ENCODE results near the gene SLC22A17. TPM values are rescaled to one million over a fixed set of nuclear protein-coding genes. Genes with fewer than 3 reads are reported as not detected.
A peak's percentile ranks its signal among the peaks of the same experiment; 100 is the strongest.

SLC22A17 gene
- total and polyA plus RNA-seq, 2 of the 8 experiments (the other 6 are each of a cell fraction or from before 2014, with no cell fraction given) = 43.0 to 49.0 TPM

DNA sequence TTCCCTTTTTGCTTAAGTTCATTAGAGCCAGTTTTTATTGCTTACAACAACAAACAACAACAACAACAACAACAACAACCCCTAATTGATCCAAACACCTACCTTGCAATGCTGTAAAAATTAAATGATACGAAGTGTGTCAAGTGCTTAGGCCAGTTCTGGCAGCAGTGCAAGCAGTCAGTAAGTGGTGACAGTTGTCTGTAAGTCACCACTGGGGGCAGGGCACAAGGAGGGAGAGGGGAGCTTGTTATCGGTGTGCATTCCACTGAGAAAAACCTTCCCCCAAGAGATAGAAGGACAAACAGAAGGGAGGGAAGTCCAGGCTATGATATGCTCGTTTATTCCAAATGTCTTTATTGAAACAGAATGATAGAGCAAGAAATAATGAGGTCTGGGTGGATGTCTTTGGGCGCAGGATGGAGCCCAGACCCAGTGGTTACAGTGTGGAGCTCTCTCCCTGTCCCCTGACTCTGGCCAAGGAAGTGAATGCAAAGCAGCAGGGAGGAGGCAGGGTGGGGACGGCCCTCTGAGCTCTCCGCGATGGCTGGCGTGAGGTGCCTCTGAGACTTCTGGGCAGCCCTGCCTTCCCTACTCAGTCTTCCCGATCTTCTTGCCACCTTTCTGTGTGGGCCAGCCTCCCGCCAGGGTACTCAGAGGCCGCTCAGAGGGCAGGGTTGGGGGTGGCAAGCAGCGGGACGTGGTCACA, 6.5 kb downstream of the SLC22A17 start:
- Histone ChIP-seq H3K23me2 (ENCODE audit: low read depth, low read length) (no peaks in the 10 kb centered on the region), H3K79me1 (ENCODE audit: low read depth, low read length) (no peaks in the 10 kb centered on the region), H3K9ac (replicated peaks in 1 of 4; ENCODE audit: extremely low read depth in 1 of 4, low read depth in 3 of 4, low read length in 3 of 4) (no peak overlapping the region), H3K9me3 (ENCODE audit: insufficient read depth in 2 of 2, low read depth in 1 of 2, low read length in 1 of 2) (peaks cover 2% of the 10 kb centered on the region in 2 experiments; a peak in 1 of 4 replicates), H4K5ac (ENCODE audit: insufficient read length, low read depth, low read length) (no peak overlapping the region), H2AFZ (ENCODE audit: low read length) (no peak overlapping the region), H3K14ac (ENCODE audit: insufficient read length) (no peak overlapping the region), H3K23ac (ENCODE audit: insufficient read length) (no peak overlapping the region), H2BK5ac (ENCODE audit: low read depth, low read length) (no peak overlapping the region), H3K27ac (ENCODE audit: low read depth, low read length) (no peak overlapping the region), H3K4me1 (replicated peaks in 1 of 4; ENCODE audit: control insufficient read depth in 3 of 4, insufficient read depth in 4 of 4, low read length in 3 of 4) (peaks cover 0 to 4% (median 1%) of the 10 kb centered on the region in 4 experiments; a peak in 3 of 7 replicates), H3K79me2 (ENCODE audit: control insufficient read depth in 1 of 2, insufficient read depth in 2 of 2, low read length in 2 of 2) (no peaks in the 10 kb centered on the region), H2AK5ac (ENCODE audit: low read depth, low read length) (no peak overlapping the region), H2BK20ac (ENCODE audit: low read length) (no peak overlapping the region), H3K4me2 (ENCODE audit: insufficient read depth in 1 of 2, low read depth in 2 of 2, low read length in 2 of 2) (no peak overlapping the region; a peak in 1 of 4 replicates), H3K56ac (replicated peaks; ENCODE audit: insufficient read length, low read depth, low read length) (no peak overlapping the region), H2BK120ac (replicated peaks; ENCODE audit: low read depth, low read length) (no peak overlapping the region), H3K27me3 (replicated peaks in 1 of 4; ENCODE audit: control insufficient read depth in 3 of 4, extremely low read depth in 1 of 4, insufficient read depth in 3 of 4, low read length in 3 of 4) (peaks cover 0 to 4% (median 2%) of the 10 kb centered on the region in 4 experiments; a peak in 3 of 7 replicates), H4K91ac (replicated peaks; ENCODE audit: insufficient read length, low read length) (no peak overlapping the region), H4K20me1 (replicated peaks in 1 of 2; ENCODE audit: control insufficient read depth in 1 of 2, insufficient read depth in 2 of 2, low read length in 2 of 2) (no peaks in the 10 kb centered on the region), H2BK15ac (ENCODE audit: low read length) (no peak overlapping the region), H2BK12ac (ENCODE audit: low read depth, low read length) (peak overlapping the region; percentile 39; the same call in 1 of the 2 replicates), H3K4me3 (ENCODE audit: extremely low read depth in 1 of 4, insufficient read depth in 2 of 4, low read depth in 3 of 4, low read length in 4 of 4) (no peak overlapping the region), H3K36me3 (ENCODE audit: control insufficient read depth in 2 of 4, insufficient read depth in 4 of 4, low read length in 3 of 4) (no peaks in the 10 kb centered on the region), H3K18ac (ENCODE audit: extremely low read depth, low read length) (no peak overlapping the region), H3K4ac (replicated peaks; ENCODE audit: insufficient read length, low read depth, low read length) (no peak overlapping the region), H4K8ac (ENCODE audit: extremely low read depth, insufficient read depth, low read length) (0 out of 2 replicates have a peak overlapping the region, but pooled peaks have one; percentile 84)
- POLR2A ChIA-PET (ENCODE audit: partially characterized antibody) = interaction anchor here (0.9 to 3.7 kb wide), 10 partner anchors 8 to 363 kb away, joined by 3 to 25 read pairs (median 4); partner anchors contain the start of genes BCL2L2, EFS and PABPN1
- TF ChIP-seq JUND (IDR thresholded peaks at IDR 0.05; ENCODE audit: low read length) = no peak
- peak in 2 of 3 experiments; percentile 22 to 33; a peak in 2 of 4 replicates for TF ChIP-seq CTCF (IDR thresholded peaks at IDR 0.05; ENCODE audit: control extremely low read depth in 1 of 3, insufficient read depth in 1 of 3, low read depth in 1 of 3, low read length in 3 of 3)
- 70% methylated on average over 13 of the region's 13 CpGs; no CpG with 5 or more reads in 1 of the 2 experiments for WGBS, 2 experiments (ENCODE audit: extremely low coverage in 1 of 2, insufficient coverage in 1 of 2, insufficient read length in 1 of 2, insufficient replicate concordance in 2 of 2, low coverage in 1 of 2, low lambda C conversion rate in 2 of 2, missing lambda C conversion rate in 1 of 2)
- DNase-seq (ENCODE audit: low read depth in 1 of 2, low spot score in 2 of 2) (no peak), FAIRE-seq (no peak)
- CTCF ChIA-PET (ENCODE audit: partially characterized antibody) = interaction anchor here (0.7 to 5.9 kb wide), 34 partner anchors 8 to 291 kb away, joined by 3 to 69 read pairs (median 4); partner anchors contain the start of genes BCL2L2, CMTM5 and EFS

All from H1 (cell line).